NCI-H2171 treated with DMSO at 0.1 percent for 48 hours (cell line): ENCODE measurements around the gene PTS.

Experiments used
- DNase-seq: peaks from one replicate; lab custom pipeline; 2025; lab: John Stamatoyannopoulos, UW

The PTS gene

GRCh38 chr11:112266410-112266778 lies 40.2 kb downstream of the PTS start:
- DNase-seq, result no peak

- DNase-seq, result no peak
Observed at GRCh38 chr11:112267188-112267591, 41.0 kb downstream of the PTS start.

GRCh38 chr11:112268406-112268805 lies 42.2 kb downstream of the PTS start:
- DNase-seq, result no peak

- DNase-seq, result no peak
Observed at GRCh38 chr11:112269139-112269538, 42.9 kb downstream of the PTS start.

GRCh38 chr11:112270551-112271180 lies 44.4 kb downstream of the PTS start:
- no peak for DNase-seq

GRCh38 chr11:112271242-112271641 lies 45.0 kb downstream of the PTS start:
- DNase-seq, result no peak

- DNase-seq, result no peak
Observed at GRCh38 chr11:112273066-112273465, 46.8 kb downstream of the PTS start.

- DNase-seq, result no peak
Observed at GRCh38 chr11:112274007-112274783, 48.0 kb downstream of the PTS start.

GRCh38 chr11:112277029-112277428 lies 50.8 kb downstream of the PTS start:
- no peak for DNase-seq

GRCh38 chr11:112277941-112278340 lies 51.7 kb downstream of the PTS start:
- DNase-seq, result no peak

- no peak for DNase-seq
Observed at GRCh38 chr11:112278803-112279202, 52.6 kb downstream of the PTS start.

- DNase-seq, result peak; percentile 63
Observed at GRCh38 chr11:112279901-112280267, 53.7 kb downstream of the PTS start.

- peak; percentile 84 for DNase-seq
Observed at GRCh38 chr11:112280268-112281126, 54.3 kb downstream of the PTS start.

- DNase-seq, result no peak
Observed at GRCh38 chr11:112281726-112282125, 55.5 kb downstream of the PTS start.
